H1 (cell line): ENCODE measurements around the gene RRBP1. TPM values are rescaled to one million over a fixed set of nuclear protein-coding genes. Genes with fewer than 3 reads are reported as not detected.

Experiments
- CTCF ChIA-PET: fragments of 300-600 bp; sonication (Branson Sonifier 250); formaldehyde crosslinking; loops from one replicate; lab custom pipeline; 2021; ENCODE audit not compliant: partially characterized antibody; lab: Charles Lee
- POLR2A ChIA-PET: fragments of 300-600 bp; sonication (Branson Sonifier 250); formaldehyde crosslinking; loops from one replicate; lab custom pipeline; 2021; ENCODE audit warnings: inconsistent platforms; ENCODE audit not compliant: partially characterized antibody; lab: Charles Lee
- DNase-seq, 2 experiments: peaks; one replicate each; pipeline versions ENCODE4 v3.0.0 to v3.0.0-alpha.2; 2010 to 2022; ENCODE audit warnings: low spot score in 2 of 2, low read depth in 1 of 2, mixed read lengths in 1 of 2
- FAIRE-seq: peaks from 2 replicates; lab custom pipeline; 2011; peaks lifted over from hg19 to GRCh38; lab: Jason Lieb, UNC
- H2AFZ ChIP-seq: 2 replicates; pipeline ENCODE4 v1.8.1; 2012; ENCODE audit warnings: low read length, inconsistent platforms
- H2AK5ac ChIP-seq: 2 replicates; pipeline ENCODE4 v1.6.1; 2013; ENCODE audit warnings: low read depth, low read length
- H2BK120ac ChIP-seq: replicated peaks from 2 replicates; pipeline ENCODE3; 2013; ENCODE audit warnings: low read depth, low read length, inconsistent platforms
- H2BK12ac ChIP-seq: 2 replicates; pipeline ENCODE4 v1.6.1; 2013; ENCODE audit warnings: low read depth, low read length
- H2BK15ac ChIP-seq: 2 replicates; pipeline ENCODE4 v1.6.1; 2013; ENCODE audit warnings: low read length
- H2BK20ac ChIP-seq: 2 replicates; pipeline ENCODE4 v1.6.1; 2013; ENCODE audit warnings: low read length
- H2BK5ac ChIP-seq: 2 replicates; pipeline ENCODE4 v1.6.1; 2013; ENCODE audit warnings: low read depth, low read length
- H3K14ac ChIP-seq: 2 replicates; pipeline ENCODE4 v1.6.1; 2013; ENCODE audit warnings: inconsistent platforms; ENCODE audit not compliant: insufficient read length
- H3K18ac ChIP-seq: 2 replicates; pipeline ENCODE4 v1.6.1; 2013; ENCODE audit warnings: low read length; ENCODE audit errors: extremely low read depth
- H3K23ac ChIP-seq: 2 replicates; pipeline ENCODE4 v1.6.1; 2013; ENCODE audit warnings: inconsistent platforms; ENCODE audit not compliant: insufficient read length
- H3K23me2 ChIP-seq: 2 replicates; pipeline ENCODE4 v1.6.1; 2013; ENCODE audit warnings: low read depth, low read length
- H3K27ac ChIP-seq: 2 replicates; pipeline ENCODE4 v1.6.1; 2011; ENCODE audit warnings: low read depth, low read length, inconsistent platforms
- H3K27me3 ChIP-seq, 4 experiments: replicated peaks in 1 of 4; 1 replicate in 1 of 4; 2 replicates in 3 of 4; pipeline versions ENCODE4 v1.6.1 to v1.8.1; 2011 to 2013; ENCODE audit warnings: low read length in 3 of 4, mild to moderate bottlenecking in 3 of 4, inconsistent platforms in 2 of 4, mixed read lengths in 2 of 4, moderate library complexity in 1 of 4; ENCODE audit not compliant: control insufficient read depth in 3 of 4, insufficient read depth in 3 of 4; ENCODE audit errors: extremely low read depth in 1 of 4
- H3K36me3 ChIP-seq, 4 experiments: 2 replicates each; pipeline versions ENCODE4 v1.6.1 to v1.8.1; 2011 to 2013; ENCODE audit warnings: mild to moderate bottlenecking in 4 of 4, low read length in 3 of 4, moderate library complexity in 2 of 4, control low read depth in 1 of 4, inconsistent platforms in 1 of 4; ENCODE audit not compliant: insufficient read depth in 4 of 4, control insufficient read depth in 2 of 4
- H3K4ac ChIP-seq: replicated peaks from 2 replicates; pipeline ENCODE3; 2013; ENCODE audit warnings: low read length, low read depth, mixed read lengths, inconsistent platforms; ENCODE audit not compliant: insufficient read length
- H3K4me1 ChIP-seq, 4 experiments: replicated peaks in 1 of 4; 1 replicate in 1 of 4; 2 replicates in 3 of 4; pipeline versions ENCODE4 v1.6.1 to v1.8.1; 2011 to 2013; ENCODE audit warnings: low read length in 3 of 4, inconsistent platforms in 2 of 4, mixed read lengths in 1 of 4; ENCODE audit not compliant: insufficient read depth in 4 of 4, control insufficient read depth in 3 of 4
- H3K4me2 ChIP-seq, 2 experiments: 2 replicates each; pipeline versions ENCODE4 v1.6.1 to v1.8.1; 2011 to 2013; ENCODE audit warnings: low read depth in 2 of 2, low read length in 2 of 2, control low read depth in 1 of 2, inconsistent platforms in 1 of 2, mild to moderate bottlenecking in 1 of 2; ENCODE audit not compliant: insufficient read depth in 1 of 2
- H3K4me3 ChIP-seq, 4 experiments: fragments of 200-600, 300-600 bp in 1 of 4; sonication (generic), shearing (Covaris generic), sonication (Bioruptor Twin) in 1 of 4; 2 replicates each; pipeline versions ENCODE4 v1.5.1 to v1.8.1; 2011 to 2016; ENCODE audit warnings: low read length in 4 of 4, low read depth in 3 of 4, control low read depth in 2 of 4, inconsistent platforms in 2 of 4, mild to moderate bottlenecking in 2 of 4, mixed read lengths in 1 of 4, moderate library complexity in 1 of 4; ENCODE audit not compliant: insufficient read depth in 2 of 4; ENCODE audit errors: extremely low read depth in 1 of 4
- H3K56ac ChIP-seq: replicated peaks from 2 replicates; pipeline ENCODE3; 2013; ENCODE audit warnings: low read depth, mild to moderate bottlenecking, mixed read lengths, low read length, inconsistent platforms; ENCODE audit not compliant: insufficient read length
- H3K79me1 ChIP-seq: 2 replicates; pipeline ENCODE4 v1.6.1; 2013; ENCODE audit warnings: low read depth, low read length, control low read depth
- H3K79me2 ChIP-seq, 2 experiments: 2 replicates each; pipeline versions ENCODE4 v1.6.1 to v1.8.1; 2012 to 2013; ENCODE audit warnings: low read length in 2 of 2, mild to moderate bottlenecking in 2 of 2, inconsistent platforms in 1 of 2; ENCODE audit not compliant: insufficient read depth in 2 of 2, control insufficient read depth in 1 of 2
- H3K9ac ChIP-seq, 4 experiments: replicated peaks in 1 of 4; 1 replicate in 1 of 4; 2 replicates in 3 of 4; pipeline versions ENCODE4 v1.6.1 to v1.8.1; 2011 to 2013; ENCODE audit warnings: low read depth in 3 of 4, low read length in 3 of 4, control low read depth in 2 of 4, mild to moderate bottlenecking in 2 of 4, moderate library complexity in 2 of 4, inconsistent platforms in 1 of 4; ENCODE audit errors: extremely low read depth in 1 of 4
- H3K9me3 ChIP-seq, 2 experiments: 2 replicates each; pipeline versions ENCODE4 v1.6.1 to v1.8.1; 2012 to 2013; ENCODE audit warnings: mild to moderate bottlenecking in 2 of 2, moderate library complexity in 2 of 2, control low read depth in 1 of 2, inconsistent platforms in 1 of 2, low read depth in 1 of 2, low read length in 1 of 2, mixed read lengths in 1 of 2; ENCODE audit not compliant: insufficient read depth in 2 of 2
- H4K20me1 ChIP-seq, 2 experiments: replicated peaks in 1 of 2; 2 replicates each; pipeline versions ENCODE3 to v1.8.1; 2011 to 2013; ENCODE audit warnings: inconsistent platforms in 2 of 2, low read length in 2 of 2, mild to moderate bottlenecking in 1 of 2; ENCODE audit not compliant: insufficient read depth in 2 of 2, control insufficient read depth in 1 of 2
- H4K5ac ChIP-seq: 2 replicates; pipeline ENCODE4 v1.6.1; 2013; ENCODE audit warnings: low read length, low read depth, mixed read lengths, inconsistent platforms; ENCODE audit not compliant: insufficient read length
- H4K8ac ChIP-seq: 2 replicates; pipeline ENCODE4 v1.8.0; 2013; ENCODE audit warnings: mild to moderate bottlenecking, moderate library complexity, low read length, inconsistent platforms; ENCODE audit not compliant: insufficient read depth; ENCODE audit errors: extremely low read depth
- H4K91ac ChIP-seq: replicated peaks from 2 replicates; pipeline ENCODE3; 2013; ENCODE audit warnings: low read length, mixed read lengths, inconsistent platforms; ENCODE audit not compliant: insufficient read length
- CHD2 ChIP-seq: IDR thresholded peaks from 2 replicates; pipeline ENCODE4 v1.6.1; 2012; ENCODE audit warnings: low read length, improper control_type of control experiment
- CTCF ChIP-seq, 3 experiments: IDR thresholded peaks; 1 replicate in 2 of 3; 2 replicates in 1 of 3; pipeline versions ENCODE4 v1.5.1 to v1.6.1; 2011; ENCODE audit warnings: low read length in 3 of 3, mild to moderate bottlenecking in 3 of 3, inconsistent platforms in 2 of 3, low read depth in 1 of 3, moderate library complexity in 1 of 3; ENCODE audit not compliant: insufficient read depth in 1 of 3; ENCODE audit errors: control extremely low read depth in 1 of 3
- EZH2 ChIP-seq: fragments of 200-600 bp; sonication (generic); IDR thresholded peaks from 2 replicates; pipeline ENCODE4 v1.7.1; 2012; ENCODE audit warnings: low read depth, mild to moderate bottlenecking, moderate library complexity, low read length, inconsistent platforms; ENCODE audit not compliant: severe bottlenecking
- KDM4A ChIP-seq: IDR thresholded peaks from one replicate; pipeline ENCODE4 v1.7.1; 2012; ENCODE audit warnings: low read depth, mild to moderate bottlenecking, moderate library complexity, low read length, inconsistent platforms; ENCODE audit not compliant: severe bottlenecking
- KDM5A ChIP-seq: fragments of 200-600 bp; IDR thresholded peaks from 2 replicates; pipeline ENCODE4 v1.7.1; 2012; ENCODE audit warnings: mild to moderate bottlenecking, low read length, inconsistent platforms, mixed read lengths
- MAFK ChIP-seq: IDR thresholded peaks from 2 replicates; pipeline ENCODE4 v1.6.1; 2012; ENCODE audit warnings: low read depth, mild to moderate bottlenecking, improper control_type of control experiment, low read length
- POLR2AphosphoS5 ChIP-seq: IDR thresholded peaks from 2 replicates; pipeline ENCODE4 v1.6.1; 2011; ENCODE audit warnings: low read depth, low read length
- POU5F1 ChIP-seq: IDR thresholded peaks from 2 replicates; pipeline ENCODE4 v1.6.1; 2011; ENCODE audit warnings: low read depth, mild to moderate bottlenecking, low read length, moderate library complexity
- TAF1 ChIP-seq: IDR thresholded peaks from 2 replicates; pipeline ENCODE4 v1.6.1; 2011; ENCODE audit warnings: mild to moderate bottlenecking, low read depth, low read length
- TEAD4 ChIP-seq: IDR thresholded peaks from 2 replicates; pipeline ENCODE4 v1.6.1; 2012; ENCODE audit warnings: low read depth, low read length, inconsistent platforms, mixed read lengths
- WGBS, 2 experiments: shearing (Covaris generic) in 1 of 2; methylation state at CpG; one replicate each; pipeline versions ENCODE4 v1.1.6 to v1.1.7; 2013 to 2015; ENCODE audit warnings: low lambda C conversion rate in 2 of 2, mixed read lengths in 2 of 2, inconsistent platforms in 1 of 2, low coverage in 1 of 2, missing lambda C conversion rate in 1 of 2; ENCODE audit not compliant: insufficient replicate concordance in 2 of 2, insufficient coverage in 1 of 2, insufficient read length in 1 of 2; ENCODE audit errors: extremely low coverage in 1 of 2, missing lambda C conversion rate in 1 of 2; 5-methylcytosine and 5-hydroxymethylcytosine counted together
- polyA plus RNA-seq, 7 experiments: library from polyadenylated mRNA; depleted of rRNA in 3 of 7; stranded (reverse) in 5 of 7; unstranded in 2 of 7; fragments of >200 nt in 5 of 7; fragments of 200-250 nt in 2 of 7; gene quantifications; 1 replicate in 5 of 7; 2 replicates in 1 of 7; 4 replicates in 1 of 7; pipeline versions ENCODE4 v1.2.1 to v1.2.3, GENCODE V29; 2011 to 2013; ENCODE audit warnings: missing spikeins in 2 of 7, mixed read lengths in 2 of 7
- total RNA-seq: library from RNA; stranded (reverse); fragmentation: NEBNext Ultra II Directional; extraction: Animal tissue kit (Norgen Biotek cat#: 25700); gene quantifications from 2 replicates; pipeline ENCODE4 v1.2.1, GENCODE V29; 2021

Gene RRBP1
- total and polyA plus RNA-seq, 2 of the 8 experiments (the other 6 are each of a cell fraction or from before 2014, with no cell fraction given) = 15.9 to 157 TPM

- no peaks in the 10 kb centered on the region; a peak in 1 of 8 replicates for H3K36me3 ChIP-seq
- TF ChIP-seq TAF1 = no peak
- no peak for TF ChIP-seq POLR2AphosphoS5
- TF ChIP-seq CTCF (IDR thresholded peaks at IDR 0.05; ENCODE audit: control extremely low read depth in 1 of 3, insufficient read depth in 1 of 3, low read depth in 1 of 3, low read length in 3 of 3) = no peak
- TF ChIP-seq CHD2 = no peak
- no peak for TF ChIP-seq TEAD4
- no peak for TF ChIP-seq KDM4A
- no peak for TF ChIP-seq EZH2
- no peak for TF ChIP-seq KDM5A
- TF ChIP-seq POU5F1 = no peak
- TF ChIP-seq MAFK = no peak
Measured at GRCh38 chr20:17684077-17684888, 2.2 kb upstream of the RRBP1 start.

More at GRCh38 chr20:17684077-17684888, 2.2 kb upstream of the RRBP1 start:
- no peak overlapping the region for H3K9ac ChIP-seq
- no peak overlapping the region for H3K4me2 ChIP-seq
- no peak overlapping the region for H3K18ac ChIP-seq
- no peak overlapping the region for H2BK12ac ChIP-seq
- no peak overlapping the region for H4K5ac ChIP-seq
- H2AFZ ChIP-seq = no peak overlapping the region
- peaks cover 9% of the 10 kb centered on the region for H3K79me1 ChIP-seq
- no peaks in the 10 kb centered on the region for H3K27me3 ChIP-seq
- H3K23ac ChIP-seq = no peak overlapping the region
- peak overlapping the region; percentile 16 for H3K4ac ChIP-seq
- H3K4me1 ChIP-seq = peaks cover 6 to 12% (median 9%) of the 10 kb centered on the region in 4 experiments; a peak in 6 of 7 replicates
- FAIRE-seq (no peak), DNase-seq (no peak)
- H4K91ac ChIP-seq = no peak overlapping the region
- no peak overlapping the region for H2BK120ac ChIP-seq
- H3K14ac ChIP-seq = no peak overlapping the region
- WGBS, 2 experiments = 87% methylated on average over 13 of the region's 13 CpGs; no CpG with 5 or more reads in 1 of the 2 experiments
- H2BK5ac ChIP-seq = no peak overlapping the region
- H3K4me3 ChIP-seq = no peak overlapping the region
- no peak overlapping the region for H2AK5ac ChIP-seq
- CTCF ChIA-PET = interaction anchor here (1.0 to 4.0 kb wide), 7 partner anchors 8 to 245 kb away, joined by 3 to 24 read pairs (median 3); partner anchors contain the start of gene BANF2
- no peak overlapping the region; the same call in 1 of the 2 replicates for H4K8ac ChIP-seq
- no peak overlapping the region for H3K56ac ChIP-seq
- H4K20me1 ChIP-seq = peaks cover 6 to 9% of the 10 kb centered on the region in 2 experiments
- H3K23me2 ChIP-seq = peaks cover 10% of the 10 kb centered on the region; the same call in 1 of the 2 replicates
- no peaks in the 10 kb centered on the region for H3K9me3 ChIP-seq
- peaks cover 2 to 16% of the 10 kb centered on the region in 2 experiments for H3K79me2 ChIP-seq
- no peak overlapping the region for H3K27ac ChIP-seq
- POLR2A ChIA-PET = no interaction called here
- H2BK15ac ChIP-seq = 0 out of 2 replicates have a peak overlapping the region, but pooled peaks have one; percentile 37
- H2BK20ac ChIP-seq = no peak overlapping the region
